ENCODE results near the gene CACNA1H.
"Not testable (repeated sequence)": the region's sequence is repeated elsewhere in the genome, so short reads cannot be mapped to it uniquely, and the experiment has no call there.

The CACNA1H gene

DNA sequence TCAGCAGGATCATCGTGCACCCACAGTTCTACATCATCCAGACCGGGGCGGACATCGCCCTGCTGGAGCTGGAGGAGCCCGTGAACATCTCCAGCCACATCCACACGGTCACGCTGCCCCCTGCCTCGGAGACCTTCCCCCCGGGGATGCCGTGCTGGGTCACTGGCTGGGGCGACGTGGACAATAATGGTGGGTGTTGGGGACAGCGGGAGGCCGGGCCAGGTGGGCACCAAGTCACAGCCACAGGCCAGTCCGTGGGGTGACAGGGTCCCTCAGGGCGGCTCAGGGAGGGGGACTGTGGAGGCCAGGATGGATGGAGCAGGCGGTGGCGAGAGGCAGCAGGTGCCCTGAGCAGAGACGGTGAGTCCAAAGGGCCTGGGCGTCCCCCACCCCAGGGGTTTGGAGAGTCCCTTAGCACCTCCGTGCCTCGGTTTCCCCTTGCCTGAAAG lies 104.0 kb downstream of the CACNA1H start:
- DNase-seq = no peak

DNA sequence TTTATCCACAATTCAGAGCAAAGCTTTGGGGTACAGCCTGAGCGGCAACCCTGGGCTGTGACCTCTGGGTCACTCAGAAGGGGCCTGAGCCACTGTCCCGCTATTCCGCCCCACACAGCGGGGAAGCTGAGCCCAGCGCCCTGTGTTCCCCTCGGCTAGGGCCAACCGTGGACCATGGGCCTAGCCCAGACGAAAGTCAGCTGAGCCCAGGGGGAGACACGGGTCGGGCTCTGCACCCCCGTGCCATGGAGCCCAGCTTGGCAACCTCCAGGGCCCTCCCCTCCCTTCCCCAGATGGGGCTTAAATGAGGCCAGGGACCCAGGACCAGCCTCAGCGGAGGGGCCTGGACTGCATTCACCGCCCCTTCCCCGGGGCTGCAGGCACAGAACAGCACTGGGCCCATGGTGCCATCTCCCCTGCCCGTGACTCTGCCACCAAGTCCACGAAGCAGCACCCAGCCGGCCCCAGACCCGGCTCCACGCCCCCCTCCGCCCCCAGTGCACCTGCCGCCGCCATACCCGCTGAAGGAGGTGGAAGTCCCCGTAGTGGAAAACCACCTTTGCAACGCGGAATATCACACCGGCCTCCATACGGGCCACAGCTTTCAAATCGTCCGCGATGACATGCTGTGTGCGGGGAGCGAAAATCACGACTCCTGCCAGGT lies 104.8 kb downstream of the CACNA1H start:
- no peak for DNase-seq

DNA sequence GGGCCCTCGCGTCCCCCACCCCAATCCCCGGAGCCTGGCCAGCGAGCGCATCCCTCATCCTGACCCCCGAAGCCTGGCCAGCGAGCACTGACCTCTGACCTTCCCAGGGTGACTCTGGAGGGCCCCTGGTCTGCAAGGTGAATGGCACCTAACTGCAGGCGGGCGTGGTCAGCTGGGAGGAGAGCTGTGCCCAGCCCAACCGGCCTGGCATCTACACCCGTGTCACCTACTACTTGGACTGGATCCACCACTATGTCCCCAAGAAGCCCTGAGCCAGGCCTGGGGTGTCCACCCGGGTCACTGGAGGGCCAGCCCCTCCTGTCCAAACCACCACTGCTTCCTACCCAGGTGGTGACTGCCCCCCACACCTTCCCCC lies 105.3 kb downstream of the CACNA1H start:
- no peak for DNase-seq

DNA sequence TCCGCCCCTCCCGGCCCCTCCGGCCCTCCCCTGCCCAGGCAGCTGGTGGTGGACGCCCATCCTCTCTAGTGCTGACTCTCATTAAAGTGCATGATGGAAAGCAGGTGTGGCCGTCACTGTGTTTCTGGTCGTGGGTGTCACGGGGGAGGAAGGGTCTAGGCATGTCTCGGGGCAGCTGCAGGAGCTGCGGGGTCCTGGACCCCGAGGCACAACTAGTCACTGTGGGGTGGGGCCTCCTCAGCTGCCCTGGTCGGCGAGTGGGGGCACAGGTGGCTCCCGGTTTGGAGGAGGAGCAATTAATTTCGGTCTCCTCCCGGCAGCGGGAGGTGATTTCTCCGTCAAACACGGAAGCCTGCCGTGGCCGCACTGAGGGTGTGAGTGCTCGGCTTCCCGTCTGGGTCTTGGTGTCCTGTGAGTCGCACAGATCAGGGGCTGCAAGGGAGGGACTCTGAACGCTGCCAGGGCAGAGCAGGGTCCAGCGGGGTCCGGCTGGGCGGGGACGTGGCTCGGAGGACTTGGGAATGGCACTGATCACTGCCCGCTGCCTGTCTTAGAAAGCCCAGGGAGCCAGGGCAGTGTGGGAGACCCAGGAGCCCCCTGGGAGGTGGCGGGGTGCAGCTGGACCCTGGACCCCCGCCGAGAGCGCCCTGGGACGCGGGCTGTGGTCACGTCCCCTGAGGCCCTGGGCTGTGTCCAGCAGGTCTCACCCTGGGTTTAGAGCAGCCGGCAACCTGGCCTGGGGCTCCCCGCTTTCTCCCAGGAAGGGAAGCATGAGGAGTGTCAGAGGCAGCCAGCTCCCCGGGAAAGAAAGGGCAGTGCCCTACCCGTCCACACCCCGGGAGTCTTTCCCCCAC lies 106.2 kb downstream of the CACNA1H start:
- DNase-seq = no peak

DNA sequence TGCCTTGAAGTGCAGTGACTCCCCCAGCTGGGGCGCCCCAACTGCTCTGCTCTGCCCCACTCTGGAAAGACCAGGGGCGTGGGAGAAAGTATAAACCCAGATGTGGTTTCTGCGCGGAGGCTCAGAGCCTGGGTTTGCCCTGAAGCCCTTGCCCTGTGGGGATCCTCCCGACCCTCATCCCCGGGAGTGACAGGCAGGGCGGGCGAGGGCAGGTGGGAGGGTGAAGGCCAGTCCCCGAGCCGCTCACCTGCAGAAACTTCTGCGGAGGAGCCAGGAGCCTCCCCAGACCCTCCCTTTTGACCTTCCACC lies 106.8 kb downstream of the CACNA1H start:
- DNase-seq = no peak

DNA sequence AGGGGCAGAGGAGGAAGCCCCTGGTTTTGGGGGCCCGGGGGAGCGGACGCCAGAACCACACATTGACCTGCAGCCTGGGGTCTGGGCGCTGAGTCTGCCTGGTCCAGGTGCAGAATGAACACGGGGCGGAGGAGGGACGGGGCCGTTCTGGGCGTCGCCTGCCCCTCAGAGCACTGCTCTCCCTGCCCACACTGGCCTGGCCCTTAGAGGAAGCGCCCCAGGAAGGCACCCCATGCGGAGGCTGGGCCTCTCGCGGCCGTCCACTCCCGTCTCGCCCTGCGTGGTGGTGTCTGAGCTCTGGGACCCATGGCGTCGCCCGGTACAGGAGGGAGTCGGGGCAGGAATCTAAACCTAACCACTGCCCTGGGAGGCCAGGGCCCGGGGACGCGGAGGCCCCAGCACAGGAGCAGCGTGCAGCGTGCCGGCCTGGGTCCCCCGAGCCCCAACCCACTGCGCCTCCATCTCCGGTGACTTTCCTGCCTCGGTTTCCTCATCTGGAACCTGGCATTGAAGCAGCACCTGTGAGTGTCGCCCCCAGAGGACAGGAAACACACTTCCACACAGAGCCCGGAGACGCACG lies 107.3 kb downstream of the CACNA1H start:
- no peak for DNase-seq

DNA sequence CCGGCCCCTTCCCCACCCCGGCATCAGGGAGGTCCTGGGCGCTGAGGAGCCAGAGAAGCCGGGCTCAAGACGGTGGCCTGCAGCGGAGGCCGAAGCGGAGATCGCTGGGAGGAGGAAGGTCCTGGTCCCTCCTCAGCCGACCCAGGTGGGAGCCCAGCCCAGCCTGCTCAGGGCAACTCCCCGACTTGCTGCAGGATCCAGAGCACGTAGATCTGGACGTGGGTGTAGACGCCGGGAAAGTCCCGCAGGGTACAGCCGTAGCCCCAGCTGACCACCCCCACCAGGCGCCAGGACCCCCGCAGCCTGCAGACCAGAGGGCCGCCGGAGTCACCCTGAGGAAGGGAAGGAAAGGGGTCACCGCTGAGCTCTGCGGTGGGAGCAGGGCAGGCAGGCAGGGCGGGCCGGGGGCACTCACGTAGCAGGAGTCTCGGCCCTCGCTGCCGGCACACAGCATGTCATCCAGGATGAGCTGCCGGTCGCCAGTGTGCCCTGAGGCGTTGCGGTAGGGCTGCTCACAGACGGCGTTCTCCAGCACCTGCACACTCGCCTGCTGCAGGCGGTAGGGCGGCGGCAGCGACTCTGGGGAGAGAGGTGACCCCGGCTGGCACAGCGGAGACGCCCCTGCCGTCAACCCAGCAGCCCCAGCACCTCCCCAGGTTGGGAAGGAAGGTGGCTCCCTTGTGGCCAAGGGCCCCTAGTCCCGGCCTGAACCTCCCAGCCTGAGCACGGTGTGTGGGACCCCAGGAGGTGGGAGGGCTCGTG lies 108.4 kb downstream of the CACNA1H start:
- no peak for DNase-seq

DNA sequence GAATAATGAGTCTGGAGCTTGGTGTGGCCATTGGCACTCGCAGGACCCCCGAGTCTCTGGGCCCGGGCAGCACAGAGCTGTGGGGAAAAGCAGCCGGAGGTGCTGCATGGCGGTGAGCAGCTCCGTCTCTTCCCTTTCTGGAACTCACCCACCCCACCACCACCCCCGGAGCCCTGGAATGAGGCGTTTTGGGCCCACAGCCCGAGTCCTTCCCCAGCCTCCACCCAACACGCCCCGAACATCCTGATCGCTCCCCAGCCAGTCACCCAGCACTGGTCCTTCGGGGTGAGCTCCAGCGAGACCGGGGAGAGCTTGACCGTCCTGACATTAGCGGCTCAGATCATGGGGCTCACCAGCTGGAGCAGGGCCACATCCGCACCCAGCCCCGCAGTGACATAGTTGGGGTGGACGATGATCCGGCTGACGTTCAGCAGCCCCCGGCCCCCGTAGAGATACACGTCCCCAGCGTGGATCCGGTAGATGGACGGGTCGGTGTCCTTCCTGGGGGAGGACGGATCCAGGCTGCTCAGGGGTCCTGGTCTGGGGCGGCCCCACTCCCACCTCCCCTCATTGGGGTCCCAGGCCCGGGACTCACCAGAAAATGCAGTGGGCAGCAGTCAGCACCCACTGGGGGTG lies 109.4 kb downstream of the CACNA1H start:
- DNase-seq = no peak

DNA sequence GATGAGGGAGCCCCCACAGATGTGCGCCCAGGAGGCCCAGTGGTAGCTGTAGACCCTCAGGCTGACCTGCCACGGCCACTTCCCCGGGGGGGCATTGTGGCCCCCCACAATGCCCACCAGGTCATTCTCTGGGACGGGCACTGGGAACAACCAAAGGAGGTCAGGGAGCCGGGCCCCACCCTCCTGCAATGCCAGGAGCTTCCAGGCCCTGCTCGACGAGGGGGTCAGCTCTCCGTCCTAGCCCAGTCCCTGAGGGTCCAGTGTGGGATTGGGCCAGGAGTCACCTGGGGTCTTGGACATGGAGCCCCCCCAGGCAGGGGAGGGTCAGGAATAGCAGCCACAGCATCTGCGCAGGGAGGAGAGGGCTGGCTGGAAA lies 109.9 kb downstream of the CACNA1H start:
- DNase-seq = no peak

DNA sequence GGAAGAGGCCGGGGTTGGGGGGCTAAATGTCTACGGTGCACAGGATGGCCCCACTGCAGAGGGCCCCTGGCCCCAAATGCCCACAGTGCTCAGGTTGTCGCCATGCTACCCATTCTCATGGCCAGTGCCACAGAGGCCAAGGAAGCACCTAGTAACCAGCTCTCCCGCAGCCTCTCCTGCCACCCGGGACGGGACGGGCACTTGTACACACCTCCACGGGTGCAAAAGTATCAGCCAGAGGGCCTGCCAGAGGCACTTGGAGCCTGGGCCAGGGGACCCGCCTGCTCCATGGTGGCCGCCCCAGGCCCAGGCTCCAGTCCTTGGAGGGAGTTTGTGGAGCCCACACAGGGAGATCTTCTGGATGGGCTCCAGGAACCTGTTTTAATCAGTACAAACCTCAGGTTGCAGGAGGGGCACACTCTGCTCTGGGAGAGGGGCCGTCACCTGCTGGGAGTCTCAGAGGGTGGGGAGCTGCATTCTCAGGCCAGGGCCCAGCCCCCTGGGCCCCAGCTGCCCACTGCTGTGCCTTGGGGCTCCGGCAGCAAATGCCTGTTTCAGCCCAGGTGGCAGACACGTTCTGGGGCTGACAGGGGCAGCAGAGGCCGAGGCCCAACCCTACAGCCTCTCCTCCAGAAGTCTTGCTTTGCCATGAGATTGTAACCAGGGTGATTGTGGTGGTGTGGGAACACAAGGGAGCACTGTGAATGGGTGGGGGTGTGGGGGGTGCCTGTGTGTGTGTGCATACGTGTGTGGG lies 110.9 kb downstream of the CACNA1H start:
- DNase-seq = no peak

DNA sequence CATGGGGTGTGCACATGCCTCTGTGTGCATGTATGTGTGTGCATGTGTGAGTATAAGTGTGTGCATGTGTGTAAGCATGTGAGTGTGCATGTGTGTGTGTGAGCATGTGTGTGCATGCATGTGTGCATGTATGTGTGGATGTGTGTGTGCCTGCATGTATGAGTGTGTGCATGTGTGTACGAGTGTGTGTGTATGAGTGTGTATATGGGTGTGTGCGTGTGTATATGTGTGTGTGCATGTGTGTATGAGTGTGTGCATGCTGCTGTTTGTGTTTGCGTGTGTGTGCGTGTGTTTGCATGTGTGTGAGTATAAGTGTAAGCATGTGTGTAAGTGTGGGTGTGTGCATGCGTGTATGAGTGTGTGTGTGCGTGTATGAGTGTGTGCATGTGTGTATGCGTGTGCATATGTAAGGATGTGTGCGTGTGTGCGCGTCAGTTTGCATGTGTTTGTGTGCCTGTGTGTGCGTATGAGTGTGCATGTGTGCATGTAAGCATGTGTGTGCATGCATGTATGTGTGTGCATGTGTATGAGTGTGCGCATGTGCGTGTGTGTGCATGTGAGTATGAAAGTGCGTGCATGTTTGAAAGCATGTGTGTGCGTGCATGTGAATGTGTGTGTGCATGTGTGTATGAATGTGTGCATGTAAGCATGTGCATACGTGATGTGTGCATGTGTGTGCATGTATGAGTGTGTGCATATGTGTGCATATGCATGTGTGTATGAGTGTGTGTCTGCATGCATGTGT lies 111.6 kb downstream of the CACNA1H start:
- DNase-seq = no peak

DNA sequence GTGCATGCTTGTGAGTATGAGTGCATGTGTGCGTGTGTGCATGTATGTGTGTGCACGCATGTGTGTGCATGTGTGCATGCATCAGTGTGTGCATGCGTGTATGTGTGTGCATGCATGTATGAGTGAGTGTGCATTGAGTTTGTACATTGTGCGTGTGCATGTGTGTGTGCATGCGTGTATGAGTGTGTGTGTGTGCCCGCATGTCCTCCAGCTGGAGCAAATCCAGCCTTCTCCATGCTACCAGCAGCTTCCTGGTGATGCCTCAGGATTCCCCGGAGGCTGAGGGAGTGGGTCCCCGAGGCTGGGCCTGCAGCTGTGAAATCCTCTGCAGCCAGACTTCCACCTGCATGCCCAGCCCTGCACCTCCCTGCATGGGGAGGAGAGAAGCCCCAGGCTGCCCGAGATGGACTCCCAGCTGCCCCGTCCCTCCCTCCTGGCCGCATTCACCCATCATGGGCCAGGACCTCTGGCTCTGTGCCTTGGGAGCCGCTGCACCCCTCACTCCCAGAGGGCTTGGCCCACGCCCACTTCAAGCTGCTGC lies 112.3 kb downstream of the CACNA1H start:
- DNase-seq = no peak

DNA sequence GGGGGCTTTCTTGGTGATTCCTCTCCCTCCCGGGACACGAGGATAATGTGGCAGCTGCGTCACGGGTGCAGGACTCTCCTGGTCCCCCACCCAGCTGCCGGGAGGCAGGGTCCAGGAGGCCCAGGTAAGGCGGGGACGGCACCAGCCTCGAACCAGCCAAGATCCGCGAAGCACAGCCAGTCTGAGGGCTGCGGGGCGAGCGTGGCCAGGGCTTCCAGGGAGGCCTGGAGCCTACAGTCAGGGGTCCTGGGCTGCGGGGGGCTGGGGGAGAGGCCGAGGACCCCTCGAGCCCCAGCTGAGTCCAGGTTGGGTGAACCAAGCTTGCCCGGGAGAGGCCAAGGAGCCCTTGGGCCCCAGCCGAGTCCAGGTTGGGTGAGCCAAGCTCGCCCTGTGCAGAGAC lies 112.9 kb downstream of the CACNA1H start:
- no peak for DNase-seq

DNA sequence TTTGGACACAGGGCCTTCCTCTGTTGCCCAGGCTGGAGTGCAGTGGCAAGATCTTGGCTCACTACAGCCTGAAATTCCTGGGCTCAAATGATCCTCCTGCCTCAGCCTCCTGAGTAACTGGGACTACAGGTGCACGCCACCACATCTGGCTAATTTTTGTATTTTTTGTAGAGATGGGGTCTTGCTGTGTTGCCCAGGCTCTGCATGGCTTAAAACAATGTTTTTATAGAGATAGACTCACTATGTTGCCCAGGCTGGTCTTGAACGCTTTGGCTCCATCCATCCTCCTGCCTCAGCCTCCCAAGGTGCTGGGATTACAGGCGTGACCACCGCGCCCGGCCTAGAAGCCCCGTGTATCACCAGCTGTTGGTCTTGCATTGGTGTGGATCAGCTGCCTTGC lies 116.5 kb downstream of the CACNA1H start:
- not testable (repeated sequence) for DNase-seq

DNA sequence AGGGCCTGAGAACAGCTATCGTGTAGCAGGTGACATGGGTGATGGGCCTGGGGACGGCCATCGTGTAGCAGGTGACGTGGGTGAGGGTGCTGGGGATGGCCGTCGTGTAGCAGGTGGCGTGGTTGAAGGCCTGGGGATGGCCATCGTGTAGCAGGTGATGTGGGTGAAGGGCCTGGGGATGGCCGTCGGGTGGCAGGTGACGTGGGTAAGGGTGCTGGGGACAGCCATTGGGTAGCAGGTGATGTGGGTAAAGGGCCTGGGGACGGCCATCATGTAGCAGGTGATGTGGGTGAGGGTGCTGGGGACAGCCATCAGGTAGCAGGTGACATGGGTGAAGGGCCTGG lies 118.4 kb downstream of the CACNA1H start:
- no peak for DNase-seq

Measured in NCI-H510A (cell line).